Body of pancreas (tissue), 4 donors: ENCODE results near the gene NPTX2. TPM values are rescaled to one million over a fixed set of nuclear protein-coding genes. Genes with fewer than 3 reads are reported as not detected.

ENCODE experiments used
- ATAC-seq: fragments of 150-250 bp; one replicate; pipeline ENCODE4 v1.9.1; 2016
- DNase-seq, 4 donors: peaks; one replicate each; pipeline ENCODE4 v3.0.0-alpha.2; 2019
- H3K27ac ChIP-seq, 4 donors: fragments of 200-600 bp; sonication (generic); 1 replicate in 3 of 4; 2 replicates in 1 of 4; pipeline versions ENCODE4 v1.5.1 to v1.6.1; 2016 to 2019; ENCODE audit warnings: mild to moderate bottlenecking in 1 of 4, mixed read lengths in 1 of 4, moderate library complexity in 1 of 4
- H3K27me3 ChIP-seq, 2 donors: fragments of 200-600 bp; sonication (generic); one replicate each; pipeline ENCODE4 v1.6.0; 2016; ENCODE audit warnings: mild to moderate bottlenecking in 1 of 2
- H3K36me3 ChIP-seq, 2 donors: fragments of 200-600 bp; sonication (generic); replicated peaks in 1 of 2; 2 replicates each; pipeline ENCODE4 v1.5.1; 2016; ENCODE audit warnings: low read depth in 2 of 2; ENCODE audit not compliant: insufficient read depth in 1 of 2
- H3K4me1 ChIP-seq: fragments of 200-600 bp; sonication (generic); one replicate; pipeline ENCODE4 v1.6.0; 2016
- H3K4me3 ChIP-seq, 2 donors: fragments of 200-600 bp; sonication (generic); 1 replicate in 1 of 2; 2 replicates in 1 of 2; pipeline ENCODE4 v1.5.1; 2016 to 2019
- H3K9me3 ChIP-seq, 3 donors: fragments of 200-600 bp; sonication (generic); 1 replicate in 2 of 3; 2 replicates in 1 of 3; pipeline ENCODE4 v1.5.1; 2016
- CTCF ChIP-seq, 7 experiments: fragments of 450-650 bp in 4 of 7; fragments of 200-600 bp in 3 of 7; sonication (generic) in 3 of 7; IDR thresholded peaks; one replicate each; pipeline ENCODE4 v1.5.1; 2016 to 2019; ENCODE audit warnings: antibody characterized with exemption in 7 of 7
- POLR2A ChIP-seq, 3 donors: fragments of 450-650 bp; IDR thresholded peaks; one replicate each; pipeline ENCODE4 v1.6.1; 2016; ENCODE audit warnings: antibody characterized with exemption in 3 of 3, mild to moderate bottlenecking in 2 of 3
- WGBS, 2 donors: methylation state at CpG; one replicate each; pipeline ENCODE4 v1.1.5; 2017; 5-methylcytosine and 5-hydroxymethylcytosine counted together
- intact Hi-C: fragments of 100-400 bp; cut with DNase I; formaldehyde crosslinking; loops from one replicate; pipeline ENCODE4 v1.15.1; 2023
- total RNA-seq, 2 donors: library from RNA; depleted of rRNA; stranded (reverse); fragments of >200 nt; gene quantifications; one replicate each; pipeline ENCODE4 v1.1.0, GENCODE V29; 2016

The NPTX2 gene
- total RNA-seq, 2 donors from 2014 or later = 18.4 to 37.2 TPM

DNA sequence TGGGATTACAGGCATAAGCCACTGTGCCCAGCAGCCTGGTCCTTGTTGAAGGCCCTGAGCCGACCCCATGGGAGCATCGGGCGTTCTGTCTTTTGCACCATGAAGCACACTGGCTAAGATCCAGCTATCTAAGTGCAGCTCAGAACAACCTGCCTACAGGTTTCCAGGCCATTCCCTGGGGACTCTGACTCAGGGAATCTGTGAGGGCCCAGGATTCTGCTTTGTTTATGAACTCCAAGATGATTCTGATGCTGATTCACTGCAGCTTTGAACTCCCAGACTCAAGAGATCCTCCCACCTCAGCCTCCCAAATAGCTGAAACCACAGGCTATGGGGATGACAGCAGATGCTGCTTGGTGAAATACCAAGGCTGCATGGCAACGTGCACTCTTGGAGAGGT lies 30.2 kb downstream of the NPTX2 start:
- intact Hi-C loops = no loop called here
- 66% methylated on average over 4 of the region's 4 CpGs; no CpG with 5 or more reads in 1 of the 2 donors for WGBS, 2 donors
- TF ChIP-seq CTCF (IDR thresholded peaks at IDR 0.05) (no peak), POLR2A (IDR thresholded peaks at IDR 0.05) (no peak)
- H3K4me1 ChIP-seq = no peaks in the 10 kb centered on the region
- no peak overlapping the region for H3K4me3 ChIP-seq
- H3K27ac ChIP-seq = no peak overlapping the region
- no peak for DNase-seq
- no peaks in the 10 kb centered on the region for H3K36me3 ChIP-seq
- no peak for ATAC-seq
- no peaks in the 10 kb centered on the region for H3K27me3 ChIP-seq
- no peaks in the 10 kb centered on the region for H3K9me3 ChIP-seq

DNA sequence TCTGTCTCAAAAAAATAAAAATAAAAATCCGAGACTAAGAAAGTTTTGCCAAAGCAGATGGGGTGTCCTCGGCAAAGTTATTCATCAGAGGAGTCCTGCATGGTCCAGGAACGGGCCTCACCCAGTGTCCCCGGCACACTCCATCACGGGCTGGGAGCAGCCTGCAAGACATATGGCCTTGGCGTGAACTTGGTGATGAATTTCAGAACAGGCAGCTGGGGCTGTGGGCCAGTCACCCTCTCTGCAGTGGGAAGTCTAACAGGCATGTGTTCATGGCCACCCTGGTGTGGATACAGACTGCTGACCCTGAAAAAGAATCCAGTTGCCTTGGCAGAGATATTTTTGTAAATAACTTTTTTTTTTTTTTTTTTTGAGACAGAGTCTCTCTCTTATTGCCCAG lies 34.7 kb downstream of the NPTX2 start:
- TF ChIP-seq CTCF (IDR thresholded peaks at IDR 0.05) = no peak
- no peak for TF ChIP-seq POLR2A (IDR thresholded peaks at IDR 0.05)
- no peak overlapping the region for H3K27ac ChIP-seq
- H3K4me3 ChIP-seq = no peak overlapping the region
- H3K27me3 ChIP-seq = no peaks in the 10 kb centered on the region
- H3K4me1 ChIP-seq = no peaks in the 10 kb centered on the region
- 71 to 84% methylated on average over 6 of the region's 6 CpGs for WGBS, 2 donors
- no peaks in the 10 kb centered on the region for H3K9me3 ChIP-seq
- ATAC-seq (no peak), DNase-seq (no peak)
- no peaks in the 10 kb centered on the region for H3K36me3 ChIP-seq
- intact Hi-C loops = no loop called here

GRCh38 chr7:98653601-98654310 lies 36.7 kb downstream of the NPTX2 start:
- TF ChIP-seq CTCF (IDR thresholded peaks at IDR 0.05) = no peak
- TF ChIP-seq POLR2A (IDR thresholded peaks at IDR 0.05) = no peak
- WGBS, 2 donors = 80 to 92% methylated on average over 4 to 6 of the region's 6 CpGs
- no peak overlapping the region for H3K4me3 ChIP-seq

DNA sequence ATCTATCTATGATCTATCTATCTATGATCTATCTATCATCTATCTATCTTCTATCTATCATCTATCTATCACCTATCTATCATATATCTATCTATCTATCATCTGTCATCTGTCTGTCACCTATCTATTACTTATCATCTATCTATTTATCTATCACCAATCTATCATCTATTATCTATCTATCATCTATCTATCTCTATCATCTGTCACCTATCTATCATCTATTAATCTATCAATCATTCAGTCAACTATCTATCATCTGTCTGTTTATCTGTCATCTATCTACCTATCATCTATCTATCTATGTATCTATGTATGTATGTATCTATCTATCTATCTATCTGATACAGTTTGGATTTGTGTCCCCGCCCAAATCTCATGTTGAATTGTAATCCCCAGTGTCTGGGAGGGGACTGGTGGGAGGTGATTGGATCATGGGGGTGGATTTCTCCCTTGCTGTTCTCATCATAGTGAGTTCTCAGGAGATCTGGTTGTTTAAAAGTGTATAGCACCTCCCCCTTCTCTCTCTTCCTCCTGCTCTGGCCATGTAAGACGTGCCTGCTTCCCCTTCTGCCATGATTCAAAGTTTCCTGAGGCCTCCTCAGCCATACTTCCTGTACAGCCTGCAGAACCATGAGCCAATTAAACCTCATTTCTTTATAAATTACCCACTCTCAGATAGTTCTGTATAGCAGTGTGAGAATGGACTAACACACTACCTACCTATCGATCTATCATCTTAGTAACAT lies 37.6 kb downstream of the NPTX2 start:
- no peak overlapping the region for H3K4me3 ChIP-seq
- ATAC-seq = no peak
- 82 to 87% methylated on average over 3 of the region's 3 CpGs for WGBS, 2 donors
- H3K36me3 ChIP-seq = no peaks in the 10 kb centered on the region
- intact Hi-C loops = no loop called here
- H3K27me3 ChIP-seq = no peaks in the 10 kb centered on the region
- H3K4me1 ChIP-seq = no peaks in the 10 kb centered on the region
- H3K27ac ChIP-seq = no peak overlapping the region
- TF ChIP-seq POLR2A (IDR thresholded peaks at IDR 0.05) (no peak), CTCF (IDR thresholded peaks at IDR 0.05) (no peak)
- no peak for DNase-seq
- no peaks in the 10 kb centered on the region for H3K9me3 ChIP-seq

More at GRCh38 chr7:98653601-98654310, 36.7 kb downstream of the NPTX2 start:
- Histone ChIP-seq H3K27ac (no peak overlapping the region), H3K4me1 (no peaks in the 10 kb centered on the region), H3K27me3 (no peaks in the 10 kb centered on the region), H3K36me3 (no peaks in the 10 kb centered on the region), H3K9me3 (no peaks in the 10 kb centered on the region)
- DNase-seq (no peak), ATAC-seq (no peak)
- intact Hi-C loops = no loop called here
